ENCODE results near the gene ZNF292.
"Not testable (repeated sequence)": the region's sequence is repeated elsewhere in the genome, so short reads cannot be mapped to it uniquely, and the experiment has no call there.

Gene ZNF292

GRCh38 chr6:87155842-87156815, 764 bp downstream of the ZNF292 start:
- no peaks in the 10 kb centered on the region; the same call in 1 of the 2 replicates for H3F3A ChIP-seq (ENCODE audit: control insufficient read depth, insufficient read depth)
- peak overlapping the region; percentile 86 for H3K4me3 ChIP-seq (ENCODE audit: low read length)
- H3K4me2 ChIP-seq (ENCODE audit: low read length), result peak overlapping the region; percentile 96
- TF ChIP-seq EZH2phosphoT487 (IDR thresholded peaks at IDR 0.05; ENCODE audit: borderline replicate concordance, low read length), result no peak
- TF ChIP-seq, protein P1, sequence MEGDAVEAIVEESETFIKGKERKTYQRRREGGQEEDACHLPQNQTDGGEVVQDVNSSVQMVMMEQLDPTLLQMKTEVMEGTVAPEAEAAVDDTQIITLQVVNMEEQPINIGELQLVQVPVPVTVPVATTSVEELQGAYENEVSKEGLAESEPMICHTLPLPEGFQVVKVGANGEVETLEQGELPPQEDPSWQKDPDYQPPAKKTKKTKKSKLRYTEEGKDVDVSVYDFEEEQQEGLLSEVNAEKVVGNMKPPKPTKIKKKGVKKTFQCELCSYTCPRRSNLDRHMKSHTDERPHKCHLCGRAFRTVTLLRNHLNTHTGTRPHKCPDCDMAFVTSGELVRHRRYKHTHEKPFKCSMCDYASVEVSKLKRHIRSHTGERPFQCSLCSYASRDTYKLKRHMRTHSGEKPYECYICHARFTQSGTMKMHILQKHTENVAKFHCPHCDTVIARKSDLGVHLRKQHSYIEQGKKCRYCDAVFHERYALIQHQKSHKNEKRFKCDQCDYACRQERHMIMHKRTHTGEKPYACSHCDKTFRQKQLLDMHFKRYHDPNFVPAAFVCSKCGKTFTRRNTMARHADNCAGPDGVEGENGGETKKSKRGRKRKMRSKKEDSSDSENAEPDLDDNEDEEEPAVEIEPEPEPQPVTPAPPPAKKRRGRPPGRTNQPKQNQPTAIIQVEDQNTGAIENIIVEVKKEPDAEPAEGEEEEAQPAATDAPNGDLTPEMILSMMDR (IDR thresholded peaks at IDR 0.05; ENCODE audit: low read depth, low read length, poor library complexity, severe bottlenecking), result no peak
- peaks cover 23% of the 10 kb centered on the region for H3K27me3 ChIP-seq (ENCODE audit: control insufficient read depth, low read length)
- H3K9me3 ChIP-seq (ENCODE audit: control insufficient read depth, insufficient read depth, low read length), result no peaks in the 10 kb centered on the region
- H3K4me1 ChIP-seq (ENCODE audit: control insufficient read depth, low read length), result peaks cover 45% of the 10 kb centered on the region
- peaks cover 14% of the 10 kb centered on the region; the same call in 1 of the 2 replicates for H4K20me1 ChIP-seq (ENCODE audit: control insufficient read depth, insufficient read depth, low read depth, low read length)
- H3K36me3 ChIP-seq (ENCODE audit: control insufficient read depth, low read length), result peaks cover 32% of the 10 kb centered on the region
- H3K9me2 ChIP-seq (replicated peaks; ENCODE audit: control insufficient read depth, low read length), result no peaks in the 10 kb centered on the region
- peak overlapping the region; percentile 72 for H3K27ac ChIP-seq (ENCODE audit: low read depth, low read length)
- peaks cover 66% of the 10 kb centered on the region for H3K79me2 ChIP-seq (ENCODE audit: control insufficient read depth, low read length)

DNA sequence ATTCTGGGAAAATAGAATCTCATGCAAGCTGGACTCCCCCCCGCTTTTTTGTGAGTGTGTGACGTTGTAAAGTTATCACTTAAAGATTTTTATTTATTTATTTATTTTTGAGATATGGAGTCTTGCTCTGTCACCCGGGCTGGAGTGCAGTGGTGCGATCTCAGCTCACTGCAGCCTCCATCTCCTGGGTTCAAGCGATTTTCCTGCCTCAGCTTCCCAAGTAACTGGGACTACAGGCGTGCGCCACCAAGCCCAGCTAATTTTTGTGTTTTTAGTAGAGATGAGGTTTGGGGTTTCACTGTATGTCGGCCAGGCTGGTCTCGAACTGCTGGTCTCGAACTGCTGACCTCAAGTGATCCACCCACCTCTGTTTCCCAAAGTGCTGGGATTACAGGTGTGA, 2.2 kb downstream of the ZNF292 start:
- H3K27ac ChIP-seq (ENCODE audit: low read depth, low read length); H3K9me2 ChIP-seq (replicated peaks; ENCODE audit: control insufficient read depth, low read length); H3F3A ChIP-seq (ENCODE audit: control insufficient read depth, insufficient read depth); H3K9me3 ChIP-seq (ENCODE audit: control insufficient read depth, insufficient read depth, low read length); H3K27me3 ChIP-seq (ENCODE audit: control insufficient read depth, low read length): not testable (repeated sequence)
- Histone ChIP-seq H3K4me1 (ENCODE audit: control insufficient read depth, low read length) (peaks cover 31% of the 10 kb centered on the region), H4K20me1 (ENCODE audit: control insufficient read depth, insufficient read depth, low read depth, low read length) (peaks cover 26% of the 10 kb centered on the region), H3K4me2 (ENCODE audit: low read length) (peak overlapping the region; percentile 96), H3K4me3 (ENCODE audit: low read length) (peak overlapping the region; percentile 86), H3K79me2 (ENCODE audit: control insufficient read depth, low read length) (peaks cover 81% of the 10 kb centered on the region), H3K36me3 (ENCODE audit: control insufficient read depth, low read length) (peaks cover 39% of the 10 kb centered on the region)

DNA sequence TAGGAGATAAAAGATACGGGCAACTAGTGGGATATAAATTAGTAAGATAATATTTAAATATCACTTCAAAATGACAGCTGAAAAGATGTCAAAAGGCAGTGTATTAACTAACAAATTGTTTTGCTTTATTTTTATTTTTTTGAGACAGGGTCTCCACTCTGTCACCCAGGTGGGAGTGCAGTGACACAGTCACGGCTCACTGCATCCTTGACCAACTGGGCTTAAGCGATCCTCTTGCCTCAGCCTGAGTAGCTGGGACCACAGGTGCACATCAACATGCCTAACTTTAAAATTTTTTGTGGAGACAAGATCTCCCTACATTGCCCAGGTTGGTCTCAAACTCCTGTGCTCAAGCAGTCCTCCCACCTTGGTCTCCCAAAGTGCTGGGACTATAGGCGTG, 5.9 kb downstream of the ZNF292 start:
- H3K36me3 ChIP-seq (ENCODE audit: control insufficient read depth, low read length), result peaks cover 35% of the 10 kb centered on the region
- no peak overlapping the region for H3K27ac ChIP-seq (ENCODE audit: low read depth, low read length)
- H3K4me2 ChIP-seq (ENCODE audit: low read length), result no peak overlapping the region
- peaks cover 9% of the 10 kb centered on the region; the same call in 1 of the 2 replicates for H3K4me1 ChIP-seq (ENCODE audit: control insufficient read depth, low read length)
- no peaks in the 10 kb centered on the region for H3K9me3 ChIP-seq (ENCODE audit: control insufficient read depth, insufficient read depth, low read length)
- no peak for TF ChIP-seq EZH2phosphoT487 (IDR thresholded peaks at IDR 0.05; ENCODE audit: borderline replicate concordance, low read length)
- TF ChIP-seq, protein P1 (IDR thresholded peaks at IDR 0.05; ENCODE audit: low read depth, low read length, poor library complexity, severe bottlenecking), result no peak
- H3K4me3 ChIP-seq (ENCODE audit: low read length), result no peak overlapping the region
- peaks cover 100% of the 10 kb centered on the region for H3K79me2 ChIP-seq (ENCODE audit: control insufficient read depth, low read length)
- H3F3A ChIP-seq (ENCODE audit: control insufficient read depth, insufficient read depth), result no peaks in the 10 kb centered on the region
- no peaks in the 10 kb centered on the region for H3K9me2 ChIP-seq (replicated peaks; ENCODE audit: control insufficient read depth, low read length)
- H3K27me3 ChIP-seq (ENCODE audit: control insufficient read depth, low read length), result no peaks in the 10 kb centered on the region
- peaks cover 49% of the 10 kb centered on the region for H4K20me1 ChIP-seq (ENCODE audit: control insufficient read depth, insufficient read depth, low read depth, low read length)

- H3K9me3 ChIP-seq (ENCODE audit: control insufficient read depth, insufficient read depth, low read length), result no peaks in the 10 kb centered on the region
- peaks cover 51% of the 10 kb centered on the region for H4K20me1 ChIP-seq (ENCODE audit: control insufficient read depth, insufficient read depth, low read depth, low read length)
- peaks cover 10% of the 10 kb centered on the region for H3K36me3 ChIP-seq (ENCODE audit: control insufficient read depth, low read length)
- H3K4me2 ChIP-seq (ENCODE audit: low read length), result no peak overlapping the region
- no peaks in the 10 kb centered on the region for H3K27me3 ChIP-seq (ENCODE audit: control insufficient read depth, low read length)
- H3K79me2 ChIP-seq (ENCODE audit: control insufficient read depth, low read length), result peaks cover 100% of the 10 kb centered on the region
- no peaks in the 10 kb centered on the region for H3K4me1 ChIP-seq (ENCODE audit: control insufficient read depth, low read length)
- H3K9me2 ChIP-seq (replicated peaks; ENCODE audit: control insufficient read depth, low read length), result no peaks in the 10 kb centered on the region
- TF ChIP-seq, protein P1 (IDR thresholded peaks at IDR 0.05; ENCODE audit: low read depth, low read length, poor library complexity, severe bottlenecking), result no peak
- no peak for TF ChIP-seq EZH2phosphoT487 (IDR thresholded peaks at IDR 0.05; ENCODE audit: borderline replicate concordance, low read length)
- H3K27ac ChIP-seq (ENCODE audit: low read depth, low read length), result no peak overlapping the region
- H3K4me3 ChIP-seq (ENCODE audit: low read length), result no peak overlapping the region
- H3F3A ChIP-seq (ENCODE audit: control insufficient read depth, insufficient read depth), result no peaks in the 10 kb centered on the region
These were observed 8.6 kb downstream of the ZNF292 start for GRCh38 chr6:87164004-87164403.
